ENCODE results near the gene MAN2C1. TPM values are rescaled to one million over a fixed set of nuclear protein-coding genes. Genes with fewer than 3 reads are reported as not detected.

The MAN2C1 gene
- total and polyA plus RNA-seq, 9 of the 15 experiments (the other 6 are each of a cell fraction or from before 2014, with no cell fraction given), result 2.0 to 141 (median 39.9) TPM

- no peak overlapping the region for H2AFZ ChIP-seq (ENCODE audit: low read depth, low read length)
- 92% methylated on average over 10 of the region's 10 CpGs for WGBS (ENCODE audit: insufficient coverage, low coverage, missing lambda C conversion rate)
- no peak overlapping the region for H3K27ac ChIP-seq (ENCODE audit: extremely low read depth, low read depth, low read length)
- TF ChIP-seq MEF2D (tag; conservative IDR thresholded peaks at IDR 0.05; ENCODE audit: low read depth) (no peak), ZNF282 (CRISPR knock-in tag; IDR thresholded peaks at IDR 0.05) (no peak), ZNF3 (CRISPR knock-in tag; IDR thresholded peaks at IDR 0.05) (no peak), ARNT (IDR thresholded peaks at IDR 0.05) (no peak), CBX1 (IDR thresholded peaks at IDR 0.05; ENCODE audit: low read depth) (no peak), ZNF347 (CRISPR knock-in tag; IDR thresholded peaks at IDR 0.05; ENCODE audit: low read depth) (no peak), TAF1 (IDR thresholded peaks at IDR 0.05; ENCODE audit: control insufficient read depth, extremely low read depth, insufficient read depth, low read length, severe bottlenecking) (no peak)
- TF ChIP-seq, protein P1, sequence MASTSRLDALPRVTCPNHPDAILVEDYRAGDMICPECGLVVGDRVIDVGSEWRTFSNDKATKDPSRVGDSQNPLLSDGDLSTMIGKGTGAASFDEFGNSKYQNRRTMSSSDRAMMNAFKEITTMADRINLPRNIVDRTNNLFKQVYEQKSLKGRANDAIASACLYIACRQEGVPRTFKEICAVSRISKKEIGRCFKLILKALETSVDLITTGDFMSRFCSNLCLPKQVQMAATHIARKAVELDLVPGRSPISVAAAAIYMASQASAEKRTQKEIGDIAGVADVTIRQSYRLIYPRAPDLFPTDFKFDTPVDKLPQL (IDR thresholded peaks at IDR 0.05; ENCODE audit: extremely low read depth, insufficient read length), result no peak
- H3K9me3 ChIP-seq (replicated peaks; ENCODE audit: control insufficient read depth, insufficient read depth, low read depth, low read length), result no peaks in the 10 kb centered on the region
- H3K4me1 ChIP-seq (replicated peaks in 1 of 2; ENCODE audit: control insufficient read depth in 2 of 2, insufficient read depth in 2 of 2, low read length in 2 of 2), result peaks cover 0 to 11% of the 10 kb centered on the region in 2 experiments; a peak in 2 of 5 replicates
- DNase-seq (ENCODE audit: extremely low read depth in 1 of 4, low spot score in 3 of 4) (no peak), FAIRE-seq (no peak), ATAC-seq (no peak)
- H3K4me2 ChIP-seq (ENCODE audit: insufficient read depth, low read length), result no peak overlapping the region
- ChIA-PET CTCF (ENCODE audit: low intra/inter-chr PET ratio) (no interaction called here), POLR2A (no interaction called here)
- peak overlapping the region in 1 of 2 experiments; percentile 81; a peak in 1 of 4 replicates for H3K9ac ChIP-seq (ENCODE audit: insufficient read depth in 1 of 2, low read depth in 2 of 2, low read length in 2 of 2)
- H3K27me3 ChIP-seq (ENCODE audit: control insufficient read depth in 2 of 2, insufficient read depth in 2 of 2, low read length in 2 of 2), result no peaks in the 10 kb centered on the region; a peak in 1 of 5 replicates
- BruUV-seq (replicated peaks), result no TSS peak
- H3K79me2 ChIP-seq (ENCODE audit: control insufficient read depth, insufficient read depth, low read length), result no peaks in the 10 kb centered on the region
- H4K20me1 ChIP-seq (replicated peaks; ENCODE audit: control insufficient read depth, insufficient read depth, low read length), result no peaks in the 10 kb centered on the region
- intact Hi-C loops (cut with micrococcal nuclease) (no loop called here), in situ Hi-C loops (cut with MboI) (no loop called here)
- H3K36me3 ChIP-seq (ENCODE audit: control insufficient read depth, insufficient read depth, low read length), result peaks cover 87% of the 10 kb centered on the region; the same call in 2 of the 3 replicates
- no peak overlapping the region for H3K4me3 ChIP-seq
- H3K9me1 ChIP-seq (ENCODE audit: control insufficient read depth, insufficient read depth, low read length), result peaks cover 3% of the 10 kb centered on the region
These were observed 6.9 kb downstream of the MAN2C1 start for GRCh38 chr15:75361361-75361988.
